Measurements from ENCODE around the gene CD52. TPM values are rescaled to one million over a fixed set of nuclear protein-coding genes. Genes with fewer than 3 reads are reported as not detected.

The CD52 gene
- total RNA-seq, 1 experiment from 2014 or later, result not detected

DNA sequence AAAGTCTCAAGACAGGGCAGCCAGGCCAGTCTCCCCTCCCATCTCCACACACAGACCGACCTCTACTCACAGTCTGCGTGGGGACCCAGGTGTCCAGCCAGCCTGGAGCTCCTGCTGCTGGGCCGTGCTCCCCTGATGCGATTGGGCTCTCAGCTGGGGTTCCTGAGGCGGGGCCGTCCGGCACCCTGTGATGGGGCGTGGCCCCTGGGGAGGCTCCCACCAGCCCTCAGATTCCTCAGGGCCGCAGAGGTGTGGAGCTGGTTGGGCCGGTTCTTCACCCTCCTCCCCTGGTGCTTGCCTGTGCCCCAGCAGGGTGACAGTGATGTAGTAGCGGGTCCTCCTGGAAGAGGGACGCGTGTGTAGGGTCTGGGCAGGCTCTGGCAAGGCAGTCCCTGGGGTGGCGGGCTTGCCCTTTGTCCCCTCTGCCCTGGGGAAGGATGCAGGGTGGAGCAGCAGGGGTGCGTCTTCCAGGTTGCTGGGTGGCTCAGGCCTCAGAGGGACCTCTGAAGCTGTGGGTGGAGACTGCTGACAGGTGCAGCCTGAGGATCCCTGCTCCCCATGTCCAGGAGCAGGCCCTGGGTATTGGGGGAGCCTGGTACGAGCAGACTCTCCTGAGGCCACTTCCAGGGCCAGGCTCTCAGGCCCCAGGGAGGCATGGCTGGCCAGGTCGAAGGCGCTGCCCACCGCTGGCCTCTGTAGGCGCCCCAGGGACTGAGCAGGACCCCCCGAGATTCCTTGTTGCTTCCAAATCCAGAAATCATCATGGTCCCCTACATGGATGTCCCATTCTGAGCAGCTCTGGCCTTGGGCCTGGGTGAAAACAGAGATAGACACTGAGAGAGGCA lies 36.4 kb downstream of the CD52 start, which contains the start of gene CRYBG2:
CRYBG2 (minus strand) TSS at position 155 of the 845 bp plus-strand sequence. CDS start 7,473 bp downstream, outside the sequence.
- no peak for DNase-seq (ENCODE audit: low read depth in 1 of 2, low spot score in 2 of 2)
- peaks cover 16% of the 10 kb centered on the region for H3K4me1 ChIP-seq (replicated peaks)
- no peaks in the 10 kb centered on the region for H3K36me3 ChIP-seq
- H3K4me3 ChIP-seq, result no peak within 1 kb of the TSS
- peaks cover 21% of the 10 kb centered on the region for H3K27me3 ChIP-seq (replicated peaks)
- no peak within 1 kb of the TSS for H3K27ac ChIP-seq
- H3K9me3 ChIP-seq (replicated peaks), result no peaks in the 10 kb centered on the region

DNA sequence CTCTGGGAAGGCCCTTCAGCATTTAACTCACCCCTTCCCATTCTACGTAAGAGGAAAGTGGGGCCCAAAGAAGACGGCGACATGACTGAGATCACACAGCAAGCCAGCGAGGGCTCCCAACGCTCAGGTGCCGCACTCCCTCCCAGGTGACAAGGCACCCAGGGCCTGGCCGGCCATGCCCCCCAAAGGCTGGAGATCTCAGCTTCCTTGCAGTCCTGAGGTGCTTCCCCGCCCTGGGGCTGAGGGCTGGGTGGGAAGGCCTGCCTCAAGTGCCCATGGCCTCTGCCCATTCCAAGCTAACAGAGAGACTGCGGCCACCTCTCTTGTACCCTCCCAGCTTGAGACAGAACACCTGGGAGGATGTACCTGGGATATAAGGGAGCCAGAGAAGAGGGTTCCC lies 37.2 kb downstream of the CD52 start:
- no peak for DNase-seq (ENCODE audit: low read depth in 1 of 2, low spot score in 2 of 2)
- peaks cover 27% of the 10 kb centered on the region for H3K27me3 ChIP-seq (replicated peaks)
- no peak overlapping the region for H3K4me3 ChIP-seq
- H3K9me3 ChIP-seq (replicated peaks), result no peaks in the 10 kb centered on the region
- peaks cover 16% of the 10 kb centered on the region for H3K4me1 ChIP-seq (replicated peaks)
- H3K36me3 ChIP-seq, result no peaks in the 10 kb centered on the region
- H3K27ac ChIP-seq, result no peak overlapping the region

- H3K36me3 ChIP-seq, result no peaks in the 10 kb centered on the region
- no peak overlapping the region for H3K27ac ChIP-seq
- no peak overlapping the region for H3K4me3 ChIP-seq
- H3K4me1 ChIP-seq (replicated peaks), result peaks cover 18% of the 10 kb centered on the region
- H3K27me3 ChIP-seq (replicated peaks), result peaks cover 38% of the 10 kb centered on the region
- H3K9me3 ChIP-seq (replicated peaks), result no peaks in the 10 kb centered on the region
- DNase-seq (ENCODE audit: low read depth in 1 of 2, low spot score in 2 of 2), result no peak
Measured at GRCh38 chr1:26356106-26356505, 38.3 kb downstream of the CD52 start.

- no peaks in the 10 kb centered on the region for H3K9me3 ChIP-seq (replicated peaks)
- H3K27ac ChIP-seq, result no peak overlapping the region
- H3K4me3 ChIP-seq, result no peak overlapping the region
- no peaks in the 10 kb centered on the region for H3K36me3 ChIP-seq
- no peak for DNase-seq (ENCODE audit: low read depth in 1 of 2, low spot score in 2 of 2)
- peaks cover 44% of the 10 kb centered on the region for H3K27me3 ChIP-seq (replicated peaks)
- peaks cover 9% of the 10 kb centered on the region; the same call in 1 of the 2 replicates for H3K4me1 ChIP-seq (replicated peaks)
Measured at GRCh38 chr1:26357121-26357602, 39.4 kb downstream of the CD52 start.

GRCh38 chr1:26358411-26359384 lies 40.9 kb downstream of the CD52 start:
- no peak overlapping the region for H3K4me3 ChIP-seq
- H3K27me3 ChIP-seq (replicated peaks), result peaks cover 44% of the 10 kb centered on the region
- H3K9me3 ChIP-seq (replicated peaks), result no peaks in the 10 kb centered on the region
- H3K36me3 ChIP-seq, result no peaks in the 10 kb centered on the region
- DNase-seq (ENCODE audit: low read depth in 1 of 2, low spot score in 2 of 2), result no peak
- no peak overlapping the region for H3K27ac ChIP-seq
- peaks cover 9% of the 10 kb centered on the region; the same call in 1 of the 2 replicates for H3K4me1 ChIP-seq (replicated peaks)

- H3K27me3 ChIP-seq (replicated peaks), result peaks cover 51% of the 10 kb centered on the region
- H3K4me3 ChIP-seq, result no peak overlapping the region
- no peak overlapping the region for H3K27ac ChIP-seq
- no peak for DNase-seq (ENCODE audit: low read depth in 1 of 2, low spot score in 2 of 2)
- H3K36me3 ChIP-seq, result no peaks in the 10 kb centered on the region
- peaks cover 9% of the 10 kb centered on the region; the same call in 1 of the 2 replicates for H3K4me1 ChIP-seq (replicated peaks)
- no peaks in the 10 kb centered on the region for H3K9me3 ChIP-seq (replicated peaks)
Measured at GRCh38 chr1:26359981-26360806, 42.4 kb downstream of the CD52 start.

DNA sequence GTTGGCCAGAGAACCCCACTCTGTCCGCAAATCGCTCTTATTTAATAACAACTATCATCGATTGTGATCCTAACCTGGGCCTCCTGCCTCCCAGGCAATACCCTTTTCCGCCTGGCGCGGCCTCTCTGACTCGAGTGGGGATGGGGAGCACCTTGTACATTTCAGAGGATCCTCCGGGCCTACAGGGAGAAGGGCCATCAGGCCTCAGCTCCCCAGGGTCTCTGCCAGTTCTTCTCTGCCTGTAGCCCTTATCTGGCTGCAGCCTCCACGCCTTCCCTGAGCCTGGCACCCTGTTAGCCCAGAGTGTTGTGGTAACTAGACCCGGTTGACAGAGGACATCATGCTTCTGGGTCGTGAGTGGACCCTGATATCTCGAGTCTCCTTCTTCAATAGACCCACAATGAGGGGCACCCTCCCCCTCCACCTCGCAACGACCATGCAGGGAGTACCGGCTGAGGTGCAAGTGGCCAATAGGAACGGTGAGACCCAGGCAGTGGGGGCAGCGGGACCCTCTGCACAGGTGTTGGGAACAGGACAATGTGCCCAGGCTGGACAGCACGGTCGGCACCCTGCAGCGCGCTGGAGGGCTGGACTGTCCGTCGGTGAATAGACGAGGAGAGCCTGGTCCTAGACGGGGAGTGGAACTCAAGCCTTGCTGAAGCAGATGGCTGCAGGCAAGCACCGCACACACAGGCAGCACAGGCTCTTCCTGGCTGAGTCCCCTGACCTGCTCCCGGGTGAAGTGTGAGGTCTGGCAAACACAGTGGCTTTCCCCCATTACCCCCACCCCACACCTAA lies 43.2 kb downstream of the CD52 start:
- Histone ChIP-seq H3K27ac (no peak overlapping the region), H3K36me3 (no peaks in the 10 kb centered on the region), H3K4me1 (replicated peaks) (peaks cover 9% of the 10 kb centered on the region; the same call in 1 of the 2 replicates), H3K27me3 (replicated peaks) (peaks cover 45% of the 10 kb centered on the region), H3K9me3 (replicated peaks) (no peaks in the 10 kb centered on the region), H3K4me3 (no peak overlapping the region)
- DNase-seq (ENCODE audit: low read depth in 1 of 2, low spot score in 2 of 2), result no peak

GRCh38 chr1:26361605-26362122 lies 43.9 kb downstream of the CD52 start:
- Histone ChIP-seq H3K4me1 (replicated peaks) (peaks cover 9% of the 10 kb centered on the region; the same call in 1 of the 2 replicates), H3K36me3 (no peaks in the 10 kb centered on the region), H3K9me3 (replicated peaks) (no peaks in the 10 kb centered on the region), H3K27ac (no peak overlapping the region), H3K4me3 (no peak overlapping the region), H3K27me3 (replicated peaks) (peaks cover 39% of the 10 kb centered on the region)
- DNase-seq (ENCODE audit: low read depth in 1 of 2, low spot score in 2 of 2), result no peak

GRCh38 chr1:26362331-26362730 lies 44.6 kb downstream of the CD52 start:
- H3K4me3 ChIP-seq, result no peak overlapping the region
- no peaks in the 10 kb centered on the region for H3K36me3 ChIP-seq
- no peak for DNase-seq (ENCODE audit: low read depth in 1 of 2, low spot score in 2 of 2)
- H3K27me3 ChIP-seq (replicated peaks), result peaks cover 39% of the 10 kb centered on the region
- no peak overlapping the region for H3K27ac ChIP-seq
- peaks cover 9% of the 10 kb centered on the region; the same call in 1 of the 2 replicates for H3K4me1 ChIP-seq (replicated peaks)
- H3K9me3 ChIP-seq (replicated peaks), result no peaks in the 10 kb centered on the region

GRCh38 chr1:26363549-26364448 lies 46.0 kb downstream of the CD52 start:
- Histone ChIP-seq H3K4me1 (replicated peaks) (peaks cover 9% of the 10 kb centered on the region; the same call in 1 of the 2 replicates), H3K27ac (no peak overlapping the region), H3K27me3 (replicated peaks) (peaks cover 34% of the 10 kb centered on the region), H3K36me3 (no peaks in the 10 kb centered on the region), H3K4me3 (no peak overlapping the region), H3K9me3 (replicated peaks) (no peaks in the 10 kb centered on the region)
- peak; percentile 58 to 80 for DNase-seq (ENCODE audit: low read depth in 1 of 2, low spot score in 2 of 2)

GRCh38 chr1:26364956-26365355 lies 47.2 kb downstream of the CD52 start:
- Histone ChIP-seq H3K9me3 (replicated peaks) (no peaks in the 10 kb centered on the region), H3K27ac (no peak overlapping the region), H3K4me1 (replicated peaks) (peaks cover 9% of the 10 kb centered on the region; the same call in 1 of the 2 replicates), H3K36me3 (no peaks in the 10 kb centered on the region), H3K4me3 (no peak overlapping the region), H3K27me3 (replicated peaks) (peaks cover 24% of the 10 kb centered on the region)
- no peak for DNase-seq (ENCODE audit: low read depth in 1 of 2, low spot score in 2 of 2)

All from SJSA1 (cell line).